HG02571 (cell line): ENCODE measurements around the gene BRAP.
"Not testable (repeated sequence)": the region's sequence is repeated elsewhere in the genome, so short reads cannot be mapped to it uniquely, and the experiment has no call there.

Experiments used
- ATAC-seq: cut with Tn5 transposase; IDR thresholded peaks from one replicate; pipeline ENCODE4 v1.9.1; 2021; ENCODE audit warnings: mild to moderate bottlenecking, moderate library complexity; ENCODE audit not compliant: unreplicated experiment

Gene BRAP

DNA sequence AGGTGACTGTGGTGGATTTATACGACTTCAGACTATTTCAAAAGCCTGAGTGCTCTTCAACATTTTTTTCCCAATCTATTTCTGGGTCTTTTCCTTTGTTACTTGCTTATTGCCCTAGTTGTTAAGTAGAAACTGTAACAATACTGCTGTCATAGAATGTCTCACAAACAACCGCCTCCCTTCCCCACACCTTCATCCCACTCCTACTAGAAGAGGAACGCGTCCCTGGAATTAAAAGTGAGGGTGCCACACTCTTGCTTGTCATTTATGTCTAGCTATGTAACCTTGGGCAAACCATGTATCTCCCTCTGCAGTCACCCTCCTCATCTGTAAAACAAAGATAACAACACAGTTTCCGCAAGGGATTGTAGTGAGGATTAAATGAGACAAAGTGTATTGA lies 8.6 kb downstream of the BRAP start:
- no peak for ATAC-seq

DNA sequence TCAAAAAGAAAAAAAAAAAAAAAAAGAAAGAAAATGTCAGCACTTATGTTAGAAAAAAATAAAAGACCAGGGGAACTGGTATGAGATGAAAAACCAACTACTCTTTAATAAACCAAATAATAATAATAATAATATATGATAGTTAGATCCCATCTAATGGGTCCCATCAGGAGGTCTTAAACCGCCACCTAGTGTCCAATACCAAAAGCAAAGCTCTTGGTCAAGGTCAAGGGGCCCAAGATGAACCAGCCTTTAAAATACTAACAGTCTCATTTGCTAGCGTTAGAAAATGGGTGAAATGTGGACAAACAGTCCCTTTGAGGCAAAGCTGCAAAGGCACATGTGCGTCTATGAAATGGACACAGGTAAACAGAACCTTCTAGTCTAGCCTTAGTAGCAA lies 12.3 kb downstream of the BRAP start:
- no peak for ATAC-seq

DNA sequence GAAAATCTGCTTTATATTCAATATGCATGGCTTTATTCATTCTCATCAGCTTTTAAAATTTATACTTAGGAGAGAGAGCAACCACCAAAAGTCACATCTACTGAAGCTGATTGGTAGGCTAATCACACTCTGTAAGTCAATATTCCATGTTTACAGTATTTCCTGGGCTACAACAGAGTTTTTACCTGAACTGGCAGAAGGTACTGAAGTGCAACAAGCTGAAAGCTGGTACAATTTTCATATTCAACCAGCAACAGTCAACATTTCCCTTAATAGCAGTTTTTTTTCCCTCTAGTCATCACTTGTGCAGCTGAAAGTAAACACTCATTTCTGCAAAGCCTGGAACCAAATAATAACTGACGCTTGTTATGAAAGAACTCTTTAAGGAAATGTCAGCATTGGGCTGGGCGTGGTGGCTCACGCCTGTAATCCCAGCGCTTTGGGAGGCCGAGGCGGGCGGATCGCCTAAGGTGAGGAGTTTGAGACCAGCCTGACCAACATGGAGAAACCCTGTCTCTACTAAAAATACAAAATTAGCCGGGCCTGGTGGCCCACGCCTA lies 12.9 kb downstream of the BRAP start:
- no peak for ATAC-seq

DNA sequence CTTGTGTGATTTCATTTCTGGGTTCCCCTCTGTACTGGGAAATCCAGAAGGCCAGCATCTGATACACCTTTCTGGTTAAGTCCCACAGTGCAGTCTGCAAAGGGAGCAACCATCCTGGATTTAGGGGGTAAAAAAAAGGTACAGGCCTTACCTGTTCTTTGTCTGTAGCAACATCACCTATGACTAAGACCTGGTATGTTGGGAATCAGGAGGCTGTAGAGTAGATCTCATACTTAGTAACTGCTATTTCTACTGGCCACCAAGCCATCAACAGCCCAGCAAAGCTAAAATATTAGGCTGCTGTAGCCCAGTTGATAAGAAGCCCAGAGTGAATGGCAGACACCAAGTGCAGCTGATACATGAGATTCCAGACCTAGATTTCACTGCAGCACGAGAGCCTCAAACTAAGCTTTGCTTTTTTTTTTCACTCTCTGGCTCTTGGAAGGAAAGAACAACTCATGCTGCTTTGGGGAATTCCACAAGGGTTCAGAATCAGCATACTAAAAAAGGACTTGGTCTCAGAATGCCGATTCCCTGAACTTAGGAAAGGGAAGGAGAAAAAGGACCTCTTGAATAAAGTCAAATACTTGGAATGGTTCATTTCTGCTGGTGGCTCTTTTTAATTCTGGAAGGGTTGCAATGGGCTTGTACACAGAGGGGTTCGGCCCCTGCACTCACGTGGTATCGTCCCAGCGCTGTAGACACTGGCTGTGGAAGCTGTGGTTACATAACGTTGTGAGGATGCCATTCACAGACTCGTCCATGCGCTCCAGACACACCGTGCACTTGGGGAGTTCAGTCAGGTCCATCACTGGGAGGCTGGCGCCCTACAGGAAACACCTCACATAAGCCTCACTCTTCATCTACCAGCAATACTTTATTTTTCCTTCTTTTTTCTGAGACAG lies 20.5 kb downstream of the BRAP start:
- no peak for ATAC-seq

DNA sequence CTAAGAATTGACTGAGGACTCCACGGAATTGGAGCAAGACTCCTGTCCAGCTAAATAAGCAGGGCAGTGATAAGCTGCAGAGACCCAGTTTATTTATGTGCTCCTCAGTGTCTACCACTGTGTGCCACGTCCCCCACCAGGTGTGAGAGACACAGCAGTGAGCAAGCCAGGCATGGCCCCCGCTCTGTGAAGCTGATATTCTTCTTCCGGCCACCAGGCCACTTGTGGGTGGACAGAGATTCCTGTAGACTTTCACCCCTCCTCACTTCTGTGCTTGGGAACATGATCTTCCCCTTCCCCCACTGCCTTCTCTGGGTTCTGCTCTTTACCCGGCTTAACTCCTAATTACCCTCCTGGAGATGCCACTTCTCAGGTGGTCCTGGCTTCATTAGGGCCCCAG lies 21.3 kb downstream of the BRAP start:
- ATAC-seq = no peak

DNA sequence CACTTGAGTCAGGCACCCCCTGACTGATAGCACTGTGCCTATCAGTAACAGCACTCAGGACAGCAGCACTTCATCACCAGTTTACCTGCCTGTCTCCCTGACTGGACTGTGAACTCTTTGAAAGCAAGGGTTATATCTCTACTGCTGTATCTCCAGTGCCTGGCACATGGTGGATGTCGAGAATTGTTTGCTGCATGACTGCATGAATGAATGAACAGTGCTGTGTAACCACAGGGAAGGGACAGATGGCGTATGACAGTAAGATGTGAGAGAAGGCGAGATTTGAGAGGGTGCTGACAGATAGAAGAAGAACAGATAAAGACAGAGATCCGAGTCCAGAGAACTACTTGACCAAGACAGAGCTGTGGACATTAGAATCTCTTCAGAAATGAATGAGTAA lies 29.7 kb downstream of the BRAP start:
- ATAC-seq = no peak

DNA sequence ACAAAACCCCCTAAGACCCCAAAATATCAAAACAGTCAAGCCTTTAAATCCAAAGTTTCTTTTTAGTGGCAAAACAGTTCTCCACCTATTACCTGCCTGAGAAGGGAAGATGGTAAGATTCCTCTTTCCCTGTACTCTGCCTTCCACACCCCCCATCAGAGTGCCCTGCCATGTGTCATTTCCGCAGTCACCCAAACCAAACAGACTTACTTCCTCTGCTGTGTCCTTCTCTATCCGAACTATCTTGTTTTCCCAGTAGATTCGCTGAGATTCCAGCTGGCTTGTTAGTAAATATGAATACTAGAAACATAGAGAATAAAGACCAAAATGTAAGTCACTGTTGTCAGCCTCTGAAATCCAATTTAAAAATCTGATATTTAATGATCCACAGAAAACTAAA lies 30.4 kb downstream of the BRAP start:
- ATAC-seq = no peak

DNA sequence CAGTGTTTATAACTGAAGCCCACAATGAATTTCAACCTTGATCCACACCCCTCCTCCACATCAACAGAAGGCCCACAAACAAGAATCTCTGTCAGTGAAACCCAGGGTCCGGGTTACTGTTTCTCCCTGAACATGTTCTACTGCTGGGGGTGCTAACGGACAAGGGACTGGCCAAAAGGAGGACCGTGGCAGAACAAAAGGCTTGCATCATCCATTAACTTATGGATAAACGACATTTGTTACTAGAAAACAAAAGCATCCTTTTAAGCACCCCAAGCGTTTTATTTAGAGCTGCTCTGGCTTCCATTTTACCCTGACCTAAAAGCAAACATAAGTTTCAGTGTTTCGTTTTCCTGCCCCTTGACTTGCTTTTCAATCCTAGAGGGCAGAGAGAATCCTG lies 32.2 kb downstream of the BRAP start:
- ATAC-seq = no peak

DNA sequence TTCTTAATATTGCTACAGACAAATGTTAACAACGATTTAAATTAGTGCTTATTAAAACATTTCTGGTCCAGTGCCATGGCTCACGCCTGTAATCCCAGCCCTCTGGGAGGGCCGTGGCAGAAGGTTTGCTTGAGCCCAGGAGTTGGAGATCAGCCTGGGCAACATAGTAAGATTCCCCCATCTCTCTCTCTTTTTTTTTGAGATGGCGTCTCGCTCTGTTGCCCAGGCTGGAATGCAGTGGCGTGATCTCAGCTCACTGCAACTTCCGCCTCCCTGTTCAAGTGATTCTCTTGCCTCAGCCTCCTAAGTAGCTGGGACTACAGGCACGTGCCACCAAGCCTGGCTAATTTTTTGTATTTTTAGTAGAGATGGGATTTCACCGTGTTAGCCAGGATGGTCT lies 33.2 kb downstream of the BRAP start:
- not testable (repeated sequence) for ATAC-seq

DNA sequence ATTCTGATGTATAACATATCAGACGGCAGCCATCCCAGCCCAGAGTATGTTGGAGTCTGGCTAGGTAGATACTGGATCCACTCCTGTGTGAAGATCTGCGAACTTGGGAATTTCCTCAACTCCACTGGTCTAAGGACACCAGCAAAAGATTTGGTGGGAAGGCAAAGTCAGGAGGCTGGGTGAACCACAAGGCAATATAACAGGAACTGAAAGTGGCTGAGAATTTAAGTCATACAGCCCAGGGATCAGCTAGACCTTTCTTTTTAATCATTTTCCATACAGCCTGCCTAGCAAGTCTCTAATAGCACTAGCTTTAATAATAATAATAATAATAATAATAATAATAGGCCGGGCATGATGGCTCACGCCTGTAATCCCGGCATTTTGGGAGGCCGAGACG lies 34.8 kb downstream of the BRAP start:
- no peak for ATAC-seq

DNA sequence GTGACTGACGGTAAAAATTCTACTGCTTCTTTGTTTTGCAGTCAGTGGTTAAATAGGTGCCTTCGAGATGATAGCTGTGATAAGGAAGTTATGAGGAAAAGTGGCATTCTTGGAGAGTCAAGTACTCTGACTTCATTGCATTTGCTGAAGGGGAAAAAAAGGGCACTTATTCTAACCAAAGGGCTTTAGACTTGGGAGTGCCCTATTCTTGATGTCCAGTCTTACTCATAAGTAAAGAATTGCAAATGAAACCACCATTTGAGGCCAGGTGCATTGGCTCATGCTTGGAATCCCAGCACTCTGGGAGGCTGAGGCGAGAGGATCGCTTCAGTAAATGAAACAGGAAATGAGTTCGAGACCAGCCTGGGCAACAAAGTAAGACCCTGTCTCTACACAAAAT lies 40.3 kb downstream of the BRAP start:
- ATAC-seq = no peak

DNA sequence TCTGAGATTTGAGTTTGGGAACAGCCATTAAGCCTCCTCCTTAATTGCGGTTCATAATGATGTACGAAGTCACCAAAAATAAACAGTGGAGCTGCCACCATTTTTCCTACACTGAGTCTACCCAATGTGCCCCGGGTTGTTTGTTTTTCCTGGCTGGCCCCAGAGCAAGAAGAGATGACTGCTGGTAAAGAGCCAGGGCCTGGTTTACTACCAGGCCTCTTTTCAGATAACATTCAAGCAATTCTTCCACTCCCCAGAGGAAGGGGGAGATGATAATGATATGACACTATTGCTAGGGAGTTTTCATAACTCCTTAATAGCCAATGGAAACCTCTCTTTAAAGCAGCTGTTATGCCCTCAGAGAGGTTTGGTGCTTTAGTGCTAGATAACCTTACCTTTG lies 42.3 kb downstream of the BRAP start:
- ATAC-seq = no peak

DNA sequence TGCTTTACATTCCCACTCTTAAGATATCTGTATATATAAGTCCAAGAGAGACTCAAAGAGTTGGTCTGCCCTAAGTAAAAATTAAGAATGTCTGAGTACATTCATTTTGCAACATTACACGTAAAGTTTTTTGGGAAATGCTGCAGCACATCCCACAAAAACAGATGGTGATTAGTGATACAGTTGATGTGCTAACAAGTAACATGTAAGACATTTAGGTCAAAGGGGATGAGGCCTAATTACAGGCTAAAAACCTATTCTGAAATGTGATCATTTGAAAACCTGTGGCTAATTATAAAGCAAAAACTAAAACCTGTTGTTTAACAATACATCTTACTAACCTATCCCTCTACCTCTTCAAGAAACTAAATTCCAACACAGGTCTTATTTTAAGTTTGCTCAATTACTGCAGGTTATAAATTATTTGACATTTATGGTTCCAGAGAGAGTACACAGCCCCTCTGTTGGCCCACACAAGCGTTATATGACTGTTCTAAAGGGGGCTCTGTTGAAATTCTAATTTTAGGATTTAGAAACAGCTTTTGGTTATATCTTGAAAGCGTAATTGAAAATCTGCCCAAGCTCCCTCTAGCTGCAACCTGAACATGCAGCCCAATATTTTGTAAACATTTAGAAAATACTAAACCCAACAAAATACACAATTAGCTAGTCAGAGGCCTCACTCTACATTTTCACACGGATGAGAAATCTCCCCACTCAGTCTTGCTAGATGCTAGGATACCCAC lies 42.9 kb downstream of the BRAP start:
- ATAC-seq = no peak

DNA sequence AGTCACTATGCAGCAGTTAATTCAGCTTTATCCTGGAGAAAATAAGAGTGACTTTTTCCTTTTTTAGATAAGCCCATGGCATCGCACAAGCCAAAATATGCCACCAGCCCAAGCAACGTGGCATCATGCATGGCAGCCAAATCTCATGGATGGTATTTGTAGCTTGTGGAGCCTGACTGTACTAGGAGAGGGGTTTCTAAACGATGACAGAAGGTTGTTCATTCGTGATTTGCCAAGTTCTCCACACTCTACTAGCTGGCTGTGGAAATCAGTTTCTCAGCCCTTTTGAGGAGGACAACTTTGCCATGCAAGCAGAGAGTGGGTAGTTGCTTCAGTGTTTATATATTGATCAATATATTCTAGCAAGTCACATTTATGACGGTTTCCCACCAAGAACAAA lies 45.2 kb downstream of the BRAP start:
- no peak for ATAC-seq

DNA sequence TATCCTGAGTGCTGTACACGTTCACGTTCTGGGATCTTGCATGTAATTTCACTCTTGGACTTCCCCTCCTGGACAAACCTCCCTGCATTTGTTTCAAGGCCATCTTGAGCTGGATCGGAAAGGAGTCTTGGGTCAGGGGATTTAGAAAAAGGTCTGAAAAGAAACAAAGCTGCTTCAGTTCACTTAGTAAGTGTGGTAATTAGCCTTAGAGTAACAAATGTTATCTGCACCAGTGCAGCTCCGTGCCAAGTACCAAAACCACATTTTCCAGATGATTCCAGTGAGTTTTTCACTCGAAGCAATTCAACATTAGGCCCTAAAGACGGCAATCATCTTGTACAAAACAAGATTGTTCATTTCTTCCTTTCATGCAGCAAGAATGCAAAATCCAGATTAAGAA lies 47.2 kb downstream of the BRAP start:
- ATAC-seq = no peak

DNA sequence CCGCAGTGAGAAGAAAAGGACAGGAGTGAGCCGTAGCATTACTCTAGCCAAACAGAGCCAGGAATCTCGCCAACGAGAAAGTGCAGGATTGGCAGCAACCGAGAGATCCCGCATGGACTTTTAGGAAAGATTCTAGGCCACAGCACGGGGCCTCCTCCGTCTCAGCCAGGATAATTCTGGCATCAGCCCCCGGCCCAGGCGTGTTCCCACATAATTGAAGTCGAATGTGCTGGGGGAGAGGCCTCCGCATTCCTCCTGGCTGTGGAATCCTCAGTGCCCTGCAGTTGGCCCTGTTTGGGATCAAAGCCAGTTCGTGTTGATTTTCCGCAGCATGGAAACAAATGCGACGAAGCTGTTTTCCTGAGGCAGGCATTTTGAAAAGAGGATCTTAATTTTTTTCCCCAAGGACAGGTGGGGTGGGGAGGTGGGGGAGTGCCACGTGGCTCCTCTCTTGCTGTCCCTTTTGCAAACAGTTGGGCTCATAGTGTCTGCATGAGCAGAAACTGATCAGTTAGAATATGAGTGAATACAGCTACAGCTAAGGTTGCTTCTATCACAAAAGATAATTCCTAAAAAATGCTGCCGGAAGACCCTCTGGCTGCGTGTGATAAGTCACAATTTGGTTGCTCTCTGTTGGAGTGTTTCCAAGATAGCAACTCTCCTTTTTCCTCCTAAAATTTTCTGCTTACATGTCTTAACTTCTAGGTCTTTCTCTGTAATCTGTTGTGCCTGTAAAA lies 49.4 kb downstream of the BRAP start:
- ATAC-seq = no peak

DNA sequence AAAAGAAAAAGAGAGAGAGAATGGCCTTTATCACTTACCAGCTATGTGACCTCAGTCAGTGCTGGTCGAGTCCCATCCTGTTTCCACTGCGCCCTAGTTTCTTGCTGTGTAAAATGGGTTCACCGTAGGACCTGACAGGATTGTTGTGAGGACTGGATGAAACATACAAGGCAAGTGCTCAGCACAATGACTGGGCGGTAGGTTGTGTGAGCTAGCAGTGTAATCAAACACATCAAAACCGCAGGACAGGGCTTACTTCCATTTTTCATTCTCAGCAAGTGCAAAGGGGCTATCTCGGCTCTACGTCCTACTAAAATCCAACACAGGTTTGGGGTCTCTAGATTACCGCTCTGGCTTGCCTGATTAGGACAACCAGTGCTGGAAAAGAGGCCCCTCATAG lies 50.2 kb downstream of the BRAP start:
- ATAC-seq = no peak

DNA sequence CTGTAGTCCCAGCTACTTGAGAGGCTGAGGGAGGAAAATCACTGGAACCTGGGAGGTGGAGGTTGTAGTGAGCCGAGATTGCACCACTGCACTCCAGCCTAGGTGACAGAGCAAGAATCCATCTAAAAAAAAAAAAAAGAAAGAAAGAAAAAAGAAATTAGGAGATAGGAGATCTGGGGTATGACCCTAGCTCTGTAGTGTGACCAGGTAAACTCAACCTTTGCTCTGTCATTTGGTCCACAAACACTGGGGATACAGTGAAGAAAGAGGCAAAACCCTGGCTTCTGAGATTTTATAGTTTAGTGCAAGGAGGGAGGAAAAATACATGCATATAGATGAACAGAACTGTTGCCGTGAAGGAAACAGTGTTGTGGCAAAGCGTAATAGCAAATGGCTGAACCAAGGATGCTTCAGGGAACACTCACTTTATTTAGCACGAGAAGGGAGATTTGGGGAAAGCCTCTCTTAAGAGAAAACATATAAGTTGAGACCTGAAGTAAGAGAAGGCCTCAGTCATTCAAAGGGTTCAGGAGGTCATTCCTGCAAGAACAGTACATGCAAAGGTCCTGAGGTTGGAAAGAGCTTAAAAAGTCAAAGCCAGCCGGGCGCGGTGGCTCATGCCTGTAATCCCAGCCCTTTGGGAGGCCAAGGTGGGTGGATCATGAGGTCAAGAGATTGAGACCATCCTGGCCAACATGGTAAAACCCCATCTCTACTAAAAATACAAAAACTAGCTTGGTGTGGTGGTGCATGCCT lies 57.1 kb downstream of the BRAP start:
- ATAC-seq = no peak

DNA sequence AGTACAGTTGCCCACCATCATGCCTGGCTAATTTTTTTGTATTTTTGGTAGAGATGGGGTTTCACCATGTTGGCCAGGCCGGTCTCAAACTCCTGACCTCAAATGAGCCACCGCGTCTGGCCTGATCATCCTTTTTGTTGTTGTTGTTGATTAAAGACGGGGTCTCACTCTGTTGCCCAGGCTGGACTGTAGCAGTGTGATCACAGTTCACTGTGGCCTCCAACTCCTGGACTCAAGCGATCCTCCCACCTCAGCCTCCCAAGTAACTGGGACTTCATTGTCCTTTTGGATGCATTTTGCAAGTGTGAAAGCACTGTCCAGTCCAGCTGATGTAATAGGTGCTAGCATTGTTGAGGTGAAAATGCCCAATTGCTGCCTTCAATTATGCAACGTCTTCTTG lies 59.5 kb downstream of the BRAP start:
- ATAC-seq = no peak

DNA sequence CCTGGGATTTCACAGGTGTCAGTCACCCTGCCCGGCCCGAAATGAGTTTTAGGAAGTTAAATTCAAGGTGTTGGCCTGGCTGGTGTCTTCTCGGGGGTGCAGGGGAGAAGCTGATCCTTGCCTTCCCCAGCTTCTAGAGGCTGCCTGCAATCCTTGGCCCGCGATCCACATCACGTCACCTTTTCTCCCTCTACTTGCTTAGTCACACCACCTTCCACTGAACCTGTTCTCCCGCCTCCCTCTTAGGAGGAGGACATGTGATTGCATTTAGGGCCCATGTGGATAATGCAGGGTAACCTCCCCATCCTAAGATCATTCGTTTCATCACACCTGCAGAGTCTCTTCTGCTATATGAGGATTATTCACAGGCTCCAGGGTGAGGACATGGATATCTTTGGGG lies 61.2 kb downstream of the BRAP start:
- no peak for ATAC-seq

DNA sequence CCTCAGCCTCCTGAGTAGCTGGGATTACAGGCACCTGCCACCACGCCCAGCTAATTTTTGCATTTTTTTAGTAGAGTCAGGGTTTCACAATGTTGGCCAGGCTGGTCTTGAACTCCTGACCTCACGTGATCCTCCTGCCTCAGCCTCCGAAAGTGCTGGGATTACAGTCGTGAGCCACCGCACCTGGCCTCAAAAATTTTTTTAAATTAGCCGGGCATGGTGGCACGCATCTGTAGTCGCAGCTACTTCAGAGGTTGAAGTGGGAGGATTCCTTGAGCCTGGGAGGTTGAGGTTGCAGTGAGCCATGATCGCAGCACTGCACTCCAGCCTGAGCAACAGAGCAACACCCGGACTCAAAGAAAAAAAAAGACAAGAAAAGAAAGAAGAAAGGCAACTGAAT lies 67.9 kb downstream of the BRAP start:
- ATAC-seq = not testable (repeated sequence)
